A204.1 (cell line): Measurements from ENCODE around the gene GRIA4.

Experiments used
- FAIRE-seq: peaks from 2 replicates; lab custom pipeline; 2012; peaks lifted over from hg19 to GRCh38; lab: Jason Lieb, UNC

Gene GRIA4

DNA sequence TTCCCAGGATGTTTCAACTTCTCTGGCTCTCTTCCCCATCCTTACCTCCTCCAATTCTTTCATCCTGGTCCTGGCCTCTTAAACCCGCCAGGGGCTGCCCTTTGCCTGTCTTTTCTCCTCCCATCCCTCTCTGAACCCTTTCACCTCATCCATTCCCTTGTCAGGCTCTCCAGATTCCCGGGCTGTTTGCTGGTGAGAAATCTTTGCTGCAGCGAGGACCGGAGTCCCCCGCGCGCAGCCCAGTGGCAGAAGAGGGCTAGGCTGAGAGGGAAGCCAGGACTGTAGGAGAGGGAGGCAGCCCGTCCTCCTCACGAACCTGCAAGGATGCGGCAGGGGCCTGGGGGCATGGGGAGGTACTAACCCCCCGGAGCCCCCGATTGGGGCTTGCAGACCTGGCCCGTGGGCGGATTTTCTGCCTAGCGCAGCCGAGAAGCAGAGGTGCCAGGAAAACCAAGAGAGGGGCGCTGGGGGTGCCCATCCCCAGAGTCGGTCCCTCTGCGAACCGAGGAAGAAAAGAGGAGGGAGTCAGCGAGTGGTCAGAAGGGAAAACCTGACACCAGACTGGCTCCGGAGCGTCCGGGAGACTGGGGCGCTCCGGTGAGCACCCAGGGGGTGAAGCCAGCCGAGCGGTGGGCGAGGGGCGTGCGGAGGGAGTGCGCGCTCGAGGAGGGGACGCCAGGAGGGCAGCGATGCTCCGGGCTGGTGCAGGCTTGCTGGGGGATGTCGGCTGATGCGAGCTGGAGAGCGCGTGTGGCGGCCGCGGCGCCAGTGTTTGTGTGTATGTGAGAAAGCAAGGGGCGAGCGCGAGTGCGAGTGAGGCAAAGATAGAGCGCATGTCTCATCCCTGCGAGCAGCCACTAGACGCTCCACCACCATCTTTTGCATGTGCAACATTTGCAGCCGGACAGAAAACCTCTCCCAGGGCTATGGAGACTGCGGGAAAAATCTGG lies at the start of gene GRIA4:
Gene GRIA4 (plus strand): TSS at position 242 of the 950 bp plus-strand sequence. CDS start 925 bp downstream, outside the sequence.
- no peak for FAIRE-seq

GRCh38 chr11:105573091-105573490 lies 36.8 kb upstream of the GRIA4 start:
- FAIRE-seq: no peak

DNA sequence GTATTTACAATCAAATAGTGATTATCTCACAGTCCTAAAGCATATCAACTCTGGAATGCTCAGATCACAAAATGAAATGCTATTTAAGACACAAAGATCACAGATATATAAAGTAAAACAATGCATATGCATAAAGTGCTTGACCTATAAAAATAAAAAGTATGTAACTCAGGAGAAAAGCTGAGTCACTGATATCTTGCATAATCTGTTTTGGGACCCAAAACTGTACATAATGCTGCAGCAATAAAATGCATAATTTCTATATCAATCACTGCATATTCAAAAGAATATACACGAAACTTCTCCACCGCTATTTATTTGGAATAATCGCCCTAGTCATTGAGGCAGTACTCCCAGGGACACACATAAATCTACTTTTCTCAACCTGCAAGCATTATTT lies 34.9 kb upstream of the GRIA4 start:
- no peak for FAIRE-seq

GRCh38 chr11:105577641-105578040 lies 32.2 kb upstream of the GRIA4 start:
- FAIRE-seq: no peak

- no peak for FAIRE-seq
These were observed 30.8 kb upstream of the GRIA4 start for GRCh38 chr11:105579111-105579510.

GRCh38 chr11:105582497-105582896 lies 27.4 kb upstream of the GRIA4 start:
- FAIRE-seq: no peak

- FAIRE-seq: no peak
These were observed 21.9 kb upstream of the GRIA4 start for GRCh38 chr11:105588001-105588400.

GRCh38 chr11:105589346-105589745 lies 20.5 kb upstream of the GRIA4 start:
- FAIRE-seq: no peak

GRCh38 chr11:105592035-105592434 lies 17.8 kb upstream of the GRIA4 start:
- no peak for FAIRE-seq

GRCh38 chr11:105598371-105598770 lies 11.5 kb upstream of the GRIA4 start:
- FAIRE-seq: no peak

- FAIRE-seq: no peak
These were observed 6.7 kb upstream of the GRIA4 start for GRCh38 chr11:105603156-105603555.

- FAIRE-seq: no peak
These were observed 512 bp upstream of the GRIA4 start for GRCh38 chr11:105609341-105609781.

- no peak for FAIRE-seq
These were observed 1.1 kb downstream of the GRIA4 start for GRCh38 chr11:105610871-105611571.

DNA sequence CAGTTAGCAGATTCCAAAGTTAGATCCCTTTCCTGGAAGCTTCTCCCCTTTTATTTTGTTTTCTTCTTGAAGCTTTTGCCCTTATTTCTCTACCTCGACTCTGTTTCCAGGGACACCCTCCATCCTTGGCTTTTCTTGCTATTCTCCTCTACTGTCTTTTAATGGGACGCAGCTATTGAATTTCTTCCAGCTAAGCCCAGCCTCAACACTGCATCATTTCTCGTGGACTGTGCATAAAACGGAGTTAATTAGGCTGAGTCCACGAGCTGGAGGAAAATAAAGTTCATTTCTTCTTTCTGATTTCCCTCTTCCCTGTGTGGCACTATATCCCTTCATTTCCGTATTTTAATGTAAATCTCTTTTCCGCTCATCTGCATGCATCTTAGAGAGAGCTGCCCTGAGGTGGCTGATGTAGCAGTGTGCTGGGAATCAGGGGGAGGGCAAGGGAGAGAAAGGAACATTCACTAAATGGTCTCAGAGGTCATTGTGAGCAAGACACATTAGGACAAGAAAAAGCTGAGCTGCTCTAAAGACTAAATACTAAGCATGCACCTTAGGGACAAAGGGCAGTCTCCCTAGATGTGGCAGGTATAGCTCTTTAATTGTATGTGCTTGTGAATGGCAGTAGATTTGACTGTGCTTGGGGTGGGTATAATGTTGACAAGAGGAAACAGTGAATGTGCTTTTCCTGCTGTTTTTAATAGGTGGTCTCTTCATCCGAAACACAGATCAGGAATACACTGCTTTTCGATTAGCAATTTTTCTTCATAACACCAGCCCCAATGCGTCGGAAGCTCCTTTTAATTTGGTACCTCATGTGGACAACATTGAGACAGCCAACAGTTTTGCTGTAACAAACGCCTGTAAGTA lies 1.9 kb downstream of the GRIA4 start:
- no peak for FAIRE-seq

GRCh38 chr11:105612771-105613170 lies 2.9 kb downstream of the GRIA4 start:
- FAIRE-seq: no peak

DNA sequence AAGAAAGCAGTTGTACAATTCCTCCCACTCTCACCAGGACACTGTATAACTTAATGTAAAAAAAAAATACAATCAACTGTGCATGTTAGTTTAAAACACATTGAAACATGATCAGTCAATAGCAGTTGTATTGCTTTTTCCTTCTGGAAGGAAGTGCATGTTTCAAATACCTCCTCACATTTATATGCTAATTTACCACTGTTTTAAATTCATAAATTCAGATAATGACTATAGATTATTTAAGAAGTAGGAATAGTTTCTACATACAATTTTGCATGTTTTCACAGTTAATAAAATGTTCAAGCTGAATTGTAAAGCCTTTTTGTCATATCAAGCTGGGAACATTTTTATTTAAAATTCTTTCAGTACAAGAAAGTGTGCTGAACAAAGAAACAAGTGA lies 3.3 kb downstream of the GRIA4 start:
- no peak for FAIRE-seq

DNA sequence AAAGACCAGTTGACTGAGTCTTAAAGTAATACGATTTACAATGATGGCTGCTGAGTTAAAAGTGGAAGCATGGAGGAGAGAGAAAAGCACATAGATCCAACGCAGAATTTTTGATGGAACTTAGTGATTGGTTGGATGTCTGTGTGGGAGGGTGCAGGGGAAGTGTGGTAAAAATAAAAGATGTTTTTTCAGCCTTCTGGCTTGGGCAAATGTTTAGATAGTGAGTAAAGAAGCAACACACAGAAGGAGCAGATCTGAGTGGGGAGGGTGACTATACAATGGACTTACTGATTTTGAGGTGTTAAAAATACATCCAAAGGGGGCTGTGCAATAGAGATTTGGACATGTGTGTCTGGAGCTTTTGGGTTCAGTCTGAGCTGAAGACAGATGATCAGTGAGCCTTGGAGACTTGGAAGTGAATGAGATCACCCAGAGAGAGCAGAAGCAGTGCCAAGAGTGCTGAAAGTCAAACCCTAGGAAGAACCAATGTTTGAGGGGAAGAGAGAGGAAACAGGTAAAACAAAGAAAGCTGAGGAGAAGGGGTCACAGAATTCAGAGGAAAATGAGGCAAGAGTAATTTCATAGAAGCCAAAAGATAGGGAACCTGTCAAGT lies 8.6 kb downstream of the GRIA4 start:
- FAIRE-seq: no peak

GRCh38 chr11:105619556-105619955 lies 9.7 kb downstream of the GRIA4 start:
- no peak for FAIRE-seq

GRCh38 chr11:105622016-105622415 lies 12.1 kb downstream of the GRIA4 start:
- no peak for FAIRE-seq

DNA sequence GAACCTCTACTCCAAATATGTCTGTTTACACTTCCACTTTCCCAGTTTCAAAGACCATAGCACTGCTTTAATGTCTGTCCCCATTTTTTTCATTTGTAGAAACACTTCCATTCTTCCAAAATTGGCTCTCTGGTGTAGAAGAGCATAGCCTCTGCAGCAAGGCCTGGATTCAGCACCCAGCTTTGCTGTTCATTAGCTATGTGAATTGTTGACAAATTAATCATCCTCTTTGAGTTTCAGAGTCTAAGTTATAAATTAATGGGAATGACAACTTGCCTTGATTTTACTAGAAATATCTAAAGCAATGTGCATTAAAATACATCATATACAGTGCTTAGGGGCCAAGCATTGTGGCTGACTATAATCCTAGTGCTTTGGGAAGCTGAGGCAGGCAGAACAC lies 22.4 kb downstream of the GRIA4 start:
- FAIRE-seq: no peak

DNA sequence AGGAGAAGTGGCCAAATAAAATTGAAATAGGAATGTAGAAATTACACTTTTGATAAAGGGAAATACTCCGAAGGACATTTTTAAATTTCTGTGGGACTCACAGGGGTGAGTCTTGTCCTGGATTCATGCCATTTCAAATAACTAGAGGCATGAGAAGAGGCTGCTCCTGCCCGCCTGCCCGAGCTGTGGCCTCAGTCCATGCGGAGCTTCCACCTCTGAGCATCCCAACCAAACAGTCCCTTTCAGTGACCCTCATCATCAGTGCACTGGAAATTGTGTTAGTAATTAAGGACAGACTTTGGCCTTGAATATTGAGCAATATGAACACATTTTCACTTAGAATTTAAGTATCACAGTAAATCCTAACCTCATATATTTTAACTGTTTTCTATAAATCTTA lies 25.6 kb downstream of the GRIA4 start:
- no peak for FAIRE-seq

DNA sequence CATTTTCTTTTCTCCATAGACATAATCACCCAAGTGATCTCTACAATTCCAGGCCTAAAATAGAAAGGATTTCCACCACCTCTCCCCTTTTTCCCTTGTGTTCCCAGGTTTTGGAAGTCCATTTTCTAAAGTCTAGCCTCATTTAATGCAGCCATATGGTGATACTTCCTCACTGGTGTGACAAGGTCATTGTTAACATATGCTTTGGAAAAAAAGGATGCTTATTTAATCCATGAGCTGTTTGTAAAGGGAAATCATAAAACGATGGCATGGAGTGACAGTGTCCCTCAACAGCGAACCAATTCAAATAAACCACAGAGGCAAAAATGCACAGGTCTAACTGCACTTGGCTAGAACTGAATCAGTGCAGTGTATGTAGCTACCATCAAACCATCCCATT lies 26.6 kb downstream of the GRIA4 start:
- FAIRE-seq: no peak
